Sigmoid colon (tissue), 7 donors: ENCODE data around the gene CFC1B. TPM values are rescaled to one million over a fixed set of nuclear protein-coding genes. Genes with fewer than 3 reads are reported as not detected.
"Not testable (repeated sequence)": the region's sequence is repeated elsewhere in the genome, so short reads cannot be mapped to it uniquely, and the experiment has no call there.

Experiments used
- DNase-seq: peaks from one replicate; pipeline ENCODE4 v3.0.0-alpha.2; 2019
- H3K27ac ChIP-seq, 4 donors: fragments of 200-600 bp; sonication (generic); one replicate each; pipeline ENCODE4 v1.5.1; 2016 to 2019; ENCODE audit warnings: mild to moderate bottlenecking in 1 of 4
- H3K27me3 ChIP-seq, 3 donors: fragments of 200-600 bp; sonication (generic); one replicate each; pipeline ENCODE4 v1.5.1; 2019; ENCODE audit warnings: mild to moderate bottlenecking in 1 of 3
- H3K36me3 ChIP-seq, 4 donors: fragments of 200-600 bp; sonication (generic); one replicate each; pipeline ENCODE4 v1.5.1; 2016 to 2019
- H3K4me1 ChIP-seq, 4 donors: fragments of 200-600 bp; sonication (generic); one replicate each; pipeline ENCODE4 v1.5.1; 2017 to 2019
- H3K4me3 ChIP-seq, 4 donors: fragments of 200-600 bp; sonication (generic); one replicate each; pipeline ENCODE4 v1.5.1; 2017 to 2019; ENCODE audit warnings: mild to moderate bottlenecking in 2 of 4, moderate library complexity in 1 of 4
- H3K9me3 ChIP-seq, 4 donors: fragments of 200-600 bp in 3 of 4; sonication (generic) in 3 of 4; one replicate each; pipeline versions ENCODE4 v1.5.1 to v1.6.1; 2013 to 2019
- WGBS, 2 donors: extraction: QIAGEN DNeasy Blood & Tissue Kit; methylation state at CpG; one replicate each; pipeline ENCODE4 v1.1.7; 2013; 5-methylcytosine and 5-hydroxymethylcytosine counted together
- intact Hi-C: fragments of 100-400 bp; cut with DNase I; formaldehyde crosslinking; loops from one replicate; pipeline ENCODE4 v1.15.1; 2023
- polyA plus RNA-seq, 3 donors: library from polyadenylated mRNA; stranded (reverse); fragments of 200-250 nt; gene quantifications; one replicate each; pipeline ENCODE4 v1.2.3, GENCODE V29; 2013
- total RNA-seq, 4 donors: library from RNA; depleted of rRNA; stranded (reverse); fragments of >200 nt; gene quantifications; one replicate each; pipeline ENCODE4 v1.1.0, GENCODE V29; 2016
- donor health status: healthy with polysubstance abuse.
- donor health status: Bipolar disorder and iron deficiency.
- donor health status: healthy.

The CFC1B gene
- total and polyA plus RNA-seq, 7 donors: not detected

DNA sequence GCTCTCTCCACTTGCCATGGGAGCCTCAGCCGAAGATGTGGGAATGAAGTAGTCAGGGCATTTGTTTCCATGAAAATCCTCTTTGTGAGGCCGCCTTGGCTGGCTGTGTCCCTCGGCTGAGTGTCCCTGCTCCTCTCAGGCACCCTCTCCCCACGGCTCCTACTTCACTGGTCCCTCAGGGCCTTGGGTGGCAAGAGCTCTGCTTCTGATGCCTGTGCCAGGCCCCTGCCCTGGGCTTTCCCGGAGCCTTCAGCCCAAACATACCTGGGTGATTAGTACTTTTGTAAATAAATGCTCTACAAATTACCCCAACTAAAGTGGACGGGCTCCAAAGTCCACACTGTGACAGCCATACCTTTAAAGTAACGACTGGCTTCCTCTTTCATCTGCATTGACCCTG, 15.6 kb downstream of the CFC1B start:
- H3K27me3 ChIP-seq, H3K9me3 ChIP-seq, DNase-seq, H3K27ac ChIP-seq, H3K36me3 ChIP-seq, H3K4me1 ChIP-seq, intact Hi-C loops, H3K4me3 ChIP-seq: not testable (repeated sequence)
- no CpG with 5 or more reads among the region's 7 CpGs for WGBS, 2 donors

DNA sequence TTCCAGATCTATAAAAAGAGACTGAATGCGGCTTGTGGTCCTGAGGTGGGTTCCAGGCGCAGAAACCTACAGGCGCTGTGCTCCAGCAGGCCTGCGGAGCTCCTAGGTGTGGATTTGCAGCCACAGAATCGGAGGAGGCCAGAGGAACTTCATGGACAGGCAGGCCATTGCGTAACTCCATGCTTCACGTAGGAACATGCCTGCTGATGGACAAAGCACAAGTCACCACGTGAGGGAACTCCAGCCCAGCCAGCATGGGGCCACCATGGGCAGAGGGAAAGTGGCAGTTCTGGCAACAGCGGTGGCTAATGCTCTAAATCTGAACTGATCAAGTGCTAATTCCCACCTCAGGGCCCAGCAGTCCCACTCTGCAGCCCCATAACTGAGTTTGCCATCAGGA, 17.2 kb downstream of the CFC1B start:
- WGBS, 2 donors: no CpG with 5 or more reads among the region's 9 CpGs
- H3K9me3 ChIP-seq, intact Hi-C loops, H3K27me3 ChIP-seq, H3K36me3 ChIP-seq, H3K4me3 ChIP-seq, H3K27ac ChIP-seq, DNase-seq, H3K4me1 ChIP-seq: not testable (repeated sequence)

DNA sequence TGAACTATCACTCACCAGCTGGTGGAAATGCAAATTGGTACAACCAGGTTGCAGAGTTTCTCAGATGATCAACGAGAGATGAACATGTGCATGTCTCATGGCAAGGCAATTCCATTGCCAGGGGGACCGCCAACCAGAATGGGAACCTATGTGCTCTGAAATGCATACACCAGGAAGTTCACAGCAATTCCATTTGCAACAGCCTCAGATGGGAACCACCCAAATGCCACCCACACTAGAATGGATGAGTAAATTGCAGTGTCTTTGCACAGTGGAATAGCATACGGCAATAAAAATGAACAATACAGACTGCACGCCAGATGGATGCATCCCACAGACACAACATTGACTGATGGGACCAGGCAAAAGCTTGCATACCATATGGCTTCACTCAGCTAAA, 21.8 kb downstream of the CFC1B start:
- H3K9me3 ChIP-seq, DNase-seq, H3K36me3 ChIP-seq, H3K4me1 ChIP-seq, intact Hi-C loops, H3K27ac ChIP-seq, H3K4me3 ChIP-seq, H3K27me3 ChIP-seq: not testable (repeated sequence)
- no CpG with 5 or more reads among the region's 4 CpGs for WGBS, 2 donors

DNA sequence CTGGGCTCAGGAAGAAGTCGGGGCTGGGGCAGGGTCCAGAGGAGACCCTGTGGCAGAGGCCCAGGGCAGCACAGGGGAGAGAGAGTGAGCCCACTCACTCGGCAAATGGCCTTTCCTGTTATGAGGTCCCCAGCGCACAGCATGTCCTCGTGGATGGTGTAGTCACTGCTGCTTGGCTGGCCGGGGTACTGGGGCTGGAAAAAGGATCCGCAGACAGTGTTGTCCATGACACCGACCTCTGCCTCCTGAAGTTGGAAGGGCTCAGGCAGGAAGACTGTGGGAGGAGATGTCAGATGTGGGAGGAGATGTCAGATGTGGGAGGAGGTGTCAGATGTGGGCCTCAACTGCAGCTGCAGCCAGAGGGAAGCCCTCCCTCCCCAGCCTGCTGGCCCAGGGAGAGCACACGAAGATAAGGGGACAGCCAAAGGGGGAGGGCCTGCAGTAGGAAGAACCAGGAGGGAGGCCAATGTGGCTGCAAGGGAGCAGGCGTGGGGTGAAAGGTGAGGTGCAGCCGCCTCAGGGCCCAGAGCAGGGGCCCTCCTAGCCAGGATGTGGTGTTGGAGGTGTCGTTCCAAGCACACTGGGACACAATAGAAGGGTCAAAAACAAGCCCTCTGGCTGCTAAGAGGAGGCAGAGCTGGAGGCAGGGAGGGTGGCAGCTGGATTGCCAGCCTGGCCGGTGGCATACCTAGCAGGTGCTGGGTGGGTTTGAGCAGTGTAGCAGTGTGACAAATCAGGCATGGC, 22.9 kb downstream of the CFC1B start:
- H3K27me3 ChIP-seq, H3K4me3 ChIP-seq, DNase-seq, H3K4me1 ChIP-seq, H3K9me3 ChIP-seq, H3K27ac ChIP-seq, H3K36me3 ChIP-seq, intact Hi-C loops: not testable (repeated sequence)
- WGBS, 2 donors: 71% methylated on average over 1 of the region's 12 CpGs; no CpG with 5 or more reads in 1 of the 2 donors

DNA sequence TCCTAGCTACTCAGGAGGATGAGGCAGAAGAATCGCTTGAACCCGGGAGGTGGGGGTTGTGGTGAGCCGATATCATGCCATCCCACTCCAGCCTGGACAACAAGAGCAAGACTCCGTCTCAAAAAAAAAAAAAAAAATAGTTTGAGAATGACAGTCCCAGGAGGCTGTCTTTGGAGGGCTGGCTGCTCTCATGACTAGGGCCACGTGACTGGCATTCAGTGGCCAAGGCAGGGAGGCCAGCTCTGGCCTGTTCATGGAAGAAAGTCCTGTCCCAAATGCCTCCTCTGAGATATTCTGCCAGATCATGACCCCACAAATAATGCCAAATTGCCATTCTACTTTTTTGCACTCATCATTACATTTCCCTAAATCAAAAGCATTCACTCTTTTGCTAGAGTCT, 24.0 kb downstream of the CFC1B start:
- H3K27ac ChIP-seq, DNase-seq, intact Hi-C loops, H3K4me1 ChIP-seq, H3K4me3 ChIP-seq, H3K9me3 ChIP-seq, H3K36me3 ChIP-seq, H3K27me3 ChIP-seq: not testable (repeated sequence)
- no CpG with 5 or more reads among the region's 5 CpGs for WGBS, 2 donors

DNA sequence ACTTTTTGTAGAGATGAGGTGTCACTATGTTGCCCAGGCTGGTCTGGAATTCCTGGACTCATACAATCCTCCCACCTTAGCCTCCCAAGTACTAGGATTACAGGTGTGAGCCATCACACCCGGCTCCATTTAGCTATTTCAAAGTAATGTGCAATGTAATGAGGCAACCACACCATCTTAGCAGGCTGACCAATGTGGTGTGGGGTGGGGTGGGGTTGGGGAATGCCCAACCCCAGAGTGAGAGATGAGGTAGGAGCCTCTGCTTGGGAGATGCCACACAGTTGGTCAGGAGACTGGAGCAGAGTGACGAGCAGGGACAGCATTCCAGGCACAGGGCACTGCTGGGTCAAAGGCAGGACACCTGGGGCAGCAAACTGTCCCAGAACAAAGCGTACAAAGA, 27.4 kb downstream of the CFC1B start:
- DNase-seq, H3K27me3 ChIP-seq, H3K4me1 ChIP-seq, H3K36me3 ChIP-seq, H3K4me3 ChIP-seq, H3K27ac ChIP-seq, H3K9me3 ChIP-seq, intact Hi-C loops: not testable (repeated sequence)
- no CpG with 5 or more reads among the region's 3 CpGs for WGBS, 2 donors

DNA sequence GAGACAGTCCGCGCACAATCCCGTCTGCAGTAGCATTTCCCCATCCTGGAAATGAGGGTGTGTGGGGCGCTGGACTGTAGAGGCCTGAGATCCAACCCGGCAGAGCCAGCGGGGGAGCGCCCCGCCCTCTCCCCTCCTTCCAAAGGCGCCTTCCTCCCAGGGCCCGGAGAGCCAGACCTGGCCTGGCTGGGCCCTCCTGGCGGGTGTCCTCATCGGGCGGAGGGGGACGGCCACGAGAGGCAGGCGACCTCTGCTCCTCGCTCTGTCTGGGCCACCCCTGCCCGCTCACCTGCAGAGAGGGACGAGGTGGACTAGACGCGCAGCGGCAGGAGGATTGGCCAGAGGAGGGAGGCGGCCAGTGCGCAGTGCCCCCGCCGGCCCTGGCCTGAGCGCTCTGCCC, 28.5 kb downstream of the CFC1B start:
- intact Hi-C loops, H3K4me1 ChIP-seq, H3K36me3 ChIP-seq, H3K27me3 ChIP-seq, H3K4me3 ChIP-seq, DNase-seq, H3K27ac ChIP-seq, H3K9me3 ChIP-seq: not testable (repeated sequence)
- WGBS, 2 donors: no CpG with 5 or more reads among the region's 27 CpGs

DNA sequence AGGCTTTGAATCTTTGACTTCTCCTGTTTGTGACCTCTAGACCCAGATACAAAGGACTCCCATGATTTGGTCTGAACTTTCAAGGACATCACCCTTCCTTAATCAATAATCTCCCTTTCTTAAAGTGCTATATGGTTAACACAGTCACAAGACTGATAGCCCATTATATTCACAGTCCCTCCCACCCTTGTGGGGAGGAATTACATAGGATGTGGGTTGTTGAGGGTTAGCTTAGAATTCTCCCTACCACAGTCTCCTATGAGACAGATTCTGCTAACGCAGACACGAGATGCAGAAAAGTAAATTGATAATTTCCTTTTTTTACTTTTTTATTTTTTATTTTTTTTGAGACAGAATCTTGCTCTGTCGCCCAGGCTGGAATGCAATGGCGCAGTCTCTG, 33.2 kb downstream of the CFC1B start:
- no CpG with 5 or more reads among the region's 4 CpGs for WGBS, 2 donors
- H3K4me3 ChIP-seq, H3K27ac ChIP-seq, H3K36me3 ChIP-seq, H3K27me3 ChIP-seq, H3K4me1 ChIP-seq, intact Hi-C loops, H3K9me3 ChIP-seq, DNase-seq: not testable (repeated sequence)

DNA sequence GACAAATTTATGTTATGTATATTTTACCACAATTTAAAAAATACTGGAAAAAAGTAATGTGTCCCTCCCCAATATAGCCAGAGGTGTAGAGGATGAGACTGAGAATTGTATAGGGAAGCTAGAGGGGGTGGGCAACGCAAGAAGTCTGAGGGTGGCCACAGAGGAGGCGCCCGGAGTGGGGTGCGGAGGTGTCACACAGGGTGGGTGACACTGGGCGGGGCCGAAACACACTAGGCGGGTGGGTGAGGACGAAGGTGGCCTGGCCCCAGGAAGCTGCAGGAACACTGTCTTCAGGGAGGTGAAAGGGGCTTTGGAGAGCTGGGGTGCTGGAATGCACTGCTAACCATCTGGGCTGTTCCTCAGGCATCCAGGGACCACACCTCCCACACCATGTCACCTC, 35.4 kb downstream of the CFC1B start:
- no CpG with 5 or more reads among the region's 8 CpGs for WGBS, 2 donors
- H3K9me3 ChIP-seq, H3K4me1 ChIP-seq, H3K36me3 ChIP-seq, DNase-seq, H3K27ac ChIP-seq, H3K4me3 ChIP-seq, intact Hi-C loops, H3K27me3 ChIP-seq: not testable (repeated sequence)

DNA sequence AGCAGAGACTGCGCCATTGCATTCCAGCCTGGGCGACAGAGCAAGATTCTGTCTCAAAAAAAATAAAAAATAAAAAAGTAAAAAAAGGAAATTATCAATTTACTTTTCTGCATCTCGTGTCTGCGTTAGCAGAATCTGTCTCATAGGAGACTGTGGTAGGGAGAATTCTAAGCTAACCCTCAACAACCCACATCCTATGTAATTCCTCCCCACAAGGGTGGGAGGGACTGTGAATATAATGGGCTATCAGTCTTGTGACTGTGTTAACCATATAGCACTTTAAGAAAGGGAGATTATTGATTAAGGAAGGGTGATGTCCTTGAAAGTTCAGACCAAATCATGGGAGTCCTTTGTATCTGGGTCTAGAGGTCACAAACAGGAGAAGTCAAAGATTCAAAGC, 45.1 kb downstream of the CFC1B start:
- intact Hi-C loops, H3K27ac ChIP-seq, DNase-seq, H3K36me3 ChIP-seq, H3K4me3 ChIP-seq, H3K9me3 ChIP-seq, H3K27me3 ChIP-seq, H3K4me1 ChIP-seq: not testable (repeated sequence)
- no CpG with 5 or more reads among the region's 4 CpGs for WGBS, 2 donors

DNA sequence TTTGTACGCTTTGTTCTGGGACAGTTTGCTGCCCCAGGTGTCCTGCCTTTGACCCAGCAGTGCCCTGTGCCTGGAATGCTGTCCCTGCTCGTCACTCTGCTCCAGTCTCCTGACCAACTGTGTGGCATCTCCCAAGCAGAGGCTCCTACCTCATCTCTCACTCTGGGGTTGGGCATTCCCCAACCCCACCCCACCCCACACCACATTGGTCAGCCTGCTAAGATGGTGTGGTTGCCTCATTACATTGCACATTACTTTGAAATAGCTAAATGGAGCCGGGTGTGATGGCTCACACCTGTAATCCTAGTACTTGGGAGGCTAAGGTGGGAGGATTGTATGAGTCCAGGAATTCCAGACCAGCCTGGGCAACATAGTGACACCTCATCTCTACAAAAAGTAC, 50.9 kb downstream of the CFC1B start:
- H3K9me3 ChIP-seq, DNase-seq, H3K36me3 ChIP-seq, intact Hi-C loops, H3K27me3 ChIP-seq, H3K27ac ChIP-seq, H3K4me1 ChIP-seq, H3K4me3 ChIP-seq: not testable (repeated sequence)
- WGBS, 2 donors: no CpG with 5 or more reads among the region's 3 CpGs

DNA sequence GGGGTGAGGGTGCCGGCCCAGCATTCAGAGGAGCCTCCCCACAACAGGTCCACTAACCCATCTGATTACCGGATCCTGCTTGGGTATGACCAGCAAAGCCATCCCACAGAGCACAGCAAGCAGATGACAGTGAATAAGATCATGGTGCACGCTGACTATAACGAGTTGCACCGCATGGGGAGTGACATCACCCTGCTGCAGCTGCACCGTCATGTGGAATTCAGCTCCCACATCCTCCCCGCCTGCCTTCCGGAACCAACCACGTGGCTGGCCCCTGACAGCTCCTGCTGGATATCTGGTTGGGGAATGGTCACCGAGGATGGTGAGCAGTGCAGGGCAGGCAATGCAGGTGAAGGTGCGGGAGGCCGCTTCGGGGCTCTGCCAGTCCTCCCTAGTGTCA, 53.2 kb downstream of the CFC1B start:
- H3K4me1 ChIP-seq, H3K27me3 ChIP-seq, H3K9me3 ChIP-seq, H3K36me3 ChIP-seq, intact Hi-C loops, H3K4me3 ChIP-seq, H3K27ac ChIP-seq: not testable (repeated sequence)
- 82 to 91% methylated on average over 7 of the region's 13 CpGs for WGBS, 2 donors
- peak; percentile 26 for DNase-seq

DNA sequence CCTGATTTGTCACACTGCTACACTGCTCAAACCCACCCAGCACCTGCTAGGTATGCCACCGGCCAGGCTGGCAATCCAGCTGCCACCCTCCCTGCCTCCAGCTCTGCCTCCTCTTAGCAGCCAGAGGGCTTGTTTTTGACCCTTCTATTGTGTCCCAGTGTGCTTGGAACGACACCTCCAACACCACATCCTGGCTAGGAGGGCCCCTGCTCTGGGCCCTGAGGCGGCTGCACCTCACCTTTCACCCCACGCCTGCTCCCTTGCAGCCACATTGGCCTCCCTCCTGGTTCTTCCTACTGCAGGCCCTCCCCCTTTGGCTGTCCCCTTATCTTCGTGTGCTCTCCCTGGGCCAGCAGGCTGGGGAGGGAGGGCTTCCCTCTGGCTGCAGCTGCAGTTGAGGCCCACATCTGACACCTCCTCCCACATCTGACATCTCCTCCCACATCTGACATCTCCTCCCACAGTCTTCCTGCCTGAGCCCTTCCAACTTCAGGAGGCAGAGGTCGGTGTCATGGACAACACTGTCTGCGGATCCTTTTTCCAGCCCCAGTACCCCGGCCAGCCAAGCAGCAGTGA, 55.3 kb downstream of the CFC1B start:
- intact Hi-C loops: not testable (repeated sequence)

DNA sequence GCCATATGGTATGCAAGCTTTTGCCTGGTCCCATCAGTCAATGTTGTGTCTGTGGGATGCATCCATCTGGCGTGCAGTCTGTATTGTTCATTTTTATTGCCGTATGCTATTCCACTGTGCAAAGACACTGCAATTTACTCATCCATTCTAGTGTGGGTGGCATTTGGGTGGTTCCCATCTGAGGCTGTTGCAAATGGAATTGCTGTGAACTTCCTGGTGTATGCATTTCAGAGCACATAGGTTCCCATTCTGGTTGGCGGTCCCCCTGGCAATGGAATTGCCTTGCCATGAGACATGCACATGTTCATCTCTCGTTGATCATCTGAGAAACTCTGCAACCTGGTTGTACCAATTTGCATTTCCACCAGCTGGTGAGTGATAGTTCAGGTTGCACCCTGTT, 56.5 kb downstream of the CFC1B start:
- not testable (repeated sequence) for H3K27me3 ChIP-seq

More for the DNA sequence above, 55.3 kb downstream of the CFC1B start:
- not testable (repeated sequence) for H3K36me3 ChIP-seq, H3K9me3 ChIP-seq, DNase-seq, H3K4me3 ChIP-seq, H3K27me3 ChIP-seq, H3K4me1 ChIP-seq, H3K27ac ChIP-seq
- WGBS, 2 donors: no CpG with 5 or more reads among the region's 8 CpGs

More for the DNA sequence above, 56.5 kb downstream of the CFC1B start:
- WGBS, 2 donors: no CpG with 5 or more reads among the region's 4 CpGs
- H3K9me3 ChIP-seq, DNase-seq, intact Hi-C loops, H3K4me3 ChIP-seq, H3K27ac ChIP-seq, H3K36me3 ChIP-seq, H3K4me1 ChIP-seq: not testable (repeated sequence)
